ENCODE measurements around the gene NRXN3.

The NRXN3 gene

DNA sequence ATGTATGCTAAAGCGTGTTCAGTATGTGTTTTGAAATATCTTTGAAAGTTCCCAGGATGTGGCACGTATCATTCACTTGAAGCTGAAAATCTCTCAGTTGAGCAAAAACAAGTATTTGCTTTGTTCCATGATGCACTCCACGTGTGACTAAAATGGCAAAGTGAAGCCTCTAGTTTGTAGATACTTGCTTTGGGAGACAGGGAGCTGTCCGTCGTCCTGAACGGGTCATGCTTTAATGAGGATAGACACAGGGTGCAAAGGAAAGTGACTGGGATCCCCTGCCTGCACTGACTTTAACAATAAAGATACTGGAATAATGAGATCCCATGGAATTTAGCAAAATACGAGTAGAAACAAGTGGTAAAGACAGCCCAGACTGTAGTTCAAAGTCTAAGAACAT is 991.4 kb downstream of the NRXN3 start:
- DNase-seq (ENCODE audit: extremely low spot score) = peak; percentile 16

DNA sequence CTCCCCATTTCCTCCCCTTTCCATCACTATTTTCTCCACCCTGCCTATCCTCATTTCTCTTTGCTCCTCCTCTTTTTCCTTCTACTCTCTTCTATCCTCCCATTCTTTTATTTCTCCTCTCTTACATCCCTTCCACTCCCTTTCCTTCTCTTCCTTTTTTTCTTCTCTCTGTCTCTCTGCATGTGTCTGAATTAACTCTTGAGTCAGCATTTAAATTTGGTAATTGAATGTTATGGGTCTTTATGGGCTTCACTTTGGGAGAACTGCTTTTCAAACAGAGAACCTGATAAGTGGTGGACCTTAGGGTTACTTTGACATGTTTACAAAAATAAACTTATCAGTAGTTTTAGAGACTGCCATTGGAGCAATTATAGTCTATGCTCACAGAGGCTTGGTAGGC is 992.7 kb downstream of the NRXN3 start:
- CTCF ChIA-PET = no interaction called here
- TF ChIP-seq L3MBTL2 (conservative IDR thresholded peaks at IDR 0.05) = no peak
- no peak for TF ChIP-seq FOXK2 (IDR thresholded peaks at IDR 0.05)
- TF ChIP-seq NFRKB (IDR thresholded peaks at IDR 0.05) = no peak
- TF ChIP-seq TARDBP (IDR thresholded peaks at IDR 0.05) = no peak
- TF ChIP-seq, protein P1, sequence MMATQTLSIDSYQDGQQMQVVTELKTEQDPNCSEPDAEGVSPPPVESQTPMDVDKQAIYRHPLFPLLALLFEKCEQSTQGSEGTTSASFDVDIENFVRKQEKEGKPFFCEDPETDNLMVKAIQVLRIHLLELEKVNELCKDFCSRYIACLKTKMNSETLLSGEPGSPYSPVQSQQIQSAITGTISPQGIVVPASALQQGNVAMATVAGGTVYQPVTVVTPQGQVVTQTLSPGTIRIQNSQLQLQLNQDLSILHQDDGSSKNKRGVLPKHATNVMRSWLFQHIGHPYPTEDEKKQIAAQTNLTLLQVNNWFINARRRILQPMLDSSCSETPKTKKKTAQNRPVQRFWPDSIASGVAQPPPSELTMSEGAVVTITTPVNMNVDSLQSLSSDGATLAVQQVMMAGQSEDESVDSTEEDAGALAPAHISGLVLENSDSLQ (IDR thresholded peaks at IDR 0.05) = no peak
- TF ChIP-seq SUZ12 (IDR thresholded peaks at IDR 0.05) = no peak
- no peak for TF ChIP-seq HDGF (IDR thresholded peaks at IDR 0.05; ENCODE audit: borderline replicate concordance)
- TF ChIP-seq SP1 (IDR thresholded peaks at IDR 0.05) = no peak
- POLR2A ChIA-PET = no interaction called here
- no peak for DNase-seq (ENCODE audit: extremely low spot score)

More for the DNA sequence above, 991.4 kb downstream of the NRXN3 start:
- ChIA-PET POLR2A (no interaction called here), CTCF (interaction anchor here (0.6 kb wide), 1 partner anchor 501 kb away, joined by 3 read pairs; no protein-coding TSS in a partner anchor)
- TF ChIP-seq, protein P1 (IDR thresholded peaks at IDR 0.05) = no peak
- TF ChIP-seq SUZ12 (IDR thresholded peaks at IDR 0.05) = no peak
- no peak for TF ChIP-seq L3MBTL2 (conservative IDR thresholded peaks at IDR 0.05)
- no peak for TF ChIP-seq SP1 (IDR thresholded peaks at IDR 0.05)
- TF ChIP-seq HDGF (IDR thresholded peaks at IDR 0.05; ENCODE audit: borderline replicate concordance) = no peak
- no peak for TF ChIP-seq FOXM1 (IDR thresholded peaks at IDR 0.05; ENCODE audit: borderline replicate concordance)
- TF ChIP-seq FOXA1 (IDR thresholded peaks at IDR 0.05) = no peak
- TF ChIP-seq CTBP1 (IDR thresholded peaks at IDR 0.05; ENCODE audit: borderline replicate concordance) = no peak
- no peak for TF ChIP-seq LEF1 (IDR thresholded peaks at IDR 0.05; ENCODE audit: borderline replicate concordance)
- no peak for TF ChIP-seq BHLHE40 (IDR thresholded peaks at IDR 0.05; ENCODE audit: borderline replicate concordance)
- no peak for TF ChIP-seq NFRKB (IDR thresholded peaks at IDR 0.05)
- no peak for TF ChIP-seq TARDBP (IDR thresholded peaks at IDR 0.05)
- TF ChIP-seq FOXK2 (IDR thresholded peaks at IDR 0.05) = no peak
- no peak for TF ChIP-seq ZNF384 (IDR thresholded peaks at IDR 0.05)
- no peak for TF ChIP-seq ARNT (IDR thresholded peaks at IDR 0.05)
- no peak for TF ChIP-seq ELF4 (IDR thresholded peaks at IDR 0.05)

DNA sequence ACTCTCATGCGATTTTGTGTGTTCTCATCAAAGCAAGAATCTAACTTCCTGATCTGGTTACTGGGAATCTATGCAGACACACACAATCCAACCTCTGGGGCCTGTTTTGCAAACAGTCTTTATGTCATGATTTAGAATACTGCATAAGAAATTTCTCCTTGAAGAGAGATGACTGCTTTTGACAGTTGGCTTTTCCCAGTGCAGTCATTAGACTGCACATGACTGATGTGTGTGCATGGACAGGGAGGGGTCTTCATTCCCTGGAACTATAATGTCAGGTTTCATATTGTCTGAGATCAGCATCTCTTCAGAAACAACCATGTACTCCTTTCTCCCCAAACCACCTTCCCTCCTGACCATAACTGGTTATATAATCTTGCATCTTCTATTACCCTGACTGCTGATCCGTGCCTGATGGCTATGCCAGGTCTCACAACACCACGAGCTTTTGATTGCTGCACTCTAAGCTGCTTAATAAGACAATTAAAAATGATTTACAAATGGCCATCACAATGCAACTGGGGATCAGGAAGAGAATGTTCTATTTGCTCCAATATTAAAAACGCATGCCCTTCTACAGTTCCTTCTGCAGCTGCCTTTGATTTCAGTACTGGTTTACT is 995.4 kb downstream of the NRXN3 start:
- TF ChIP-seq, protein P1 (IDR thresholded peaks at IDR 0.05) = no peak
- TF ChIP-seq LEF1 (IDR thresholded peaks at IDR 0.05; ENCODE audit: borderline replicate concordance) (no peak), HDGF (IDR thresholded peaks at IDR 0.05; ENCODE audit: borderline replicate concordance) (no peak), ARNT (IDR thresholded peaks at IDR 0.05) (no peak), TARDBP (IDR thresholded peaks at IDR 0.05) (no peak), CTBP1 (IDR thresholded peaks at IDR 0.05; ENCODE audit: borderline replicate concordance) (no peak), NFRKB (IDR thresholded peaks at IDR 0.05) (no peak), FOXA1 (IDR thresholded peaks at IDR 0.05) (no peak), L3MBTL2 (conservative IDR thresholded peaks at IDR 0.05) (no peak), ELF4 (IDR thresholded peaks at IDR 0.05) (no peak), ZNF384 (IDR thresholded peaks at IDR 0.05) (no peak), SP1 (IDR thresholded peaks at IDR 0.05) (no peak)
- CTCF ChIA-PET = interaction anchor here (0.6 kb wide), 1 partner anchor 16 kb away, joined by 5 read pairs; no protein-coding TSS in a partner anchor
- POLR2A ChIA-PET = no interaction called here
- no peak for DNase-seq (ENCODE audit: extremely low spot score)

GRCh38 chr14:79166171-79166570 is 996.0 kb downstream of the NRXN3 start:
- DNase-seq (ENCODE audit: extremely low spot score) = no peak
- ChIA-PET POLR2A (no interaction called here), CTCF (no interaction called here)
- TF ChIP-seq SUZ12 (IDR thresholded peaks at IDR 0.05) (no peak), FOXK2 (IDR thresholded peaks at IDR 0.05) (no peak), NFRKB (IDR thresholded peaks at IDR 0.05) (no peak), TARDBP (IDR thresholded peaks at IDR 0.05) (no peak), L3MBTL2 (conservative IDR thresholded peaks at IDR 0.05) (no peak), HDGF (IDR thresholded peaks at IDR 0.05; ENCODE audit: borderline replicate concordance) (no peak), LEF1 (IDR thresholded peaks at IDR 0.05; ENCODE audit: borderline replicate concordance) (no peak), FOXM1 (IDR thresholded peaks at IDR 0.05; ENCODE audit: borderline replicate concordance) (no peak), SP1 (IDR thresholded peaks at IDR 0.05) (no peak), BHLHE40 (IDR thresholded peaks at IDR 0.05; ENCODE audit: borderline replicate concordance) (no peak), ARNT (IDR thresholded peaks at IDR 0.05) (no peak), FOXA1 (IDR thresholded peaks at IDR 0.05) (no peak), ELF4 (IDR thresholded peaks at IDR 0.05) (no peak), ZNF384 (IDR thresholded peaks at IDR 0.05) (no peak), CTBP1 (IDR thresholded peaks at IDR 0.05; ENCODE audit: borderline replicate concordance) (no peak)
- TF ChIP-seq, protein P1 (IDR thresholded peaks at IDR 0.05) = no peak

DNA sequence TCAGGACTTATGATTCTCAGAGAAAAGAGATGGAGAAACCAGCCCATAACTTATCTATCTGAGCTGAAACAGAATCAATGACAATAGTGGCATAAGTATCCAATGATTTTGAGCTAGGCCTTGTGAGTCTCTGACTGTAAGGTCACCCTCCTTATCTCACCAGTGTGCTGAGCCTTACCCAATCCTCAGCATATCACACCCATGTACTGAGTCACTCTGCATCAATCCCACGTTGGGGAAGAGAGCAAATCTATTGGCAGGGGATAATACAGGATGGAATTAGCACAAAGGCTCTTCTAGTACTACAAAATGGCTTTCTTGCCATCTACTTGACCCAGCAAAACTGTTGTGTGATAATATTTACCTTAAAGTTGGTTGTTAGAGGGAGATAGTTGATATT is 997.8 kb downstream of the NRXN3 start:
- ChIA-PET POLR2A (no interaction called here), CTCF (no interaction called here)
- no peak for DNase-seq (ENCODE audit: extremely low spot score)
- TF ChIP-seq TARDBP (IDR thresholded peaks at IDR 0.05) = no peak
- no peak for TF ChIP-seq ARNT (IDR thresholded peaks at IDR 0.05)
- no peak for TF ChIP-seq ZNF384 (IDR thresholded peaks at IDR 0.05)
- TF ChIP-seq, protein P1 (IDR thresholded peaks at IDR 0.05) = no peak
- TF ChIP-seq SUZ12 (IDR thresholded peaks at IDR 0.05) = no peak
- TF ChIP-seq ELF4 (IDR thresholded peaks at IDR 0.05) = no peak
- TF ChIP-seq L3MBTL2 (conservative IDR thresholded peaks at IDR 0.05) = no peak
- no peak for TF ChIP-seq BHLHE40 (IDR thresholded peaks at IDR 0.05; ENCODE audit: borderline replicate concordance)
- no peak for TF ChIP-seq FOXA1 (IDR thresholded peaks at IDR 0.05)
- no peak for TF ChIP-seq HDGF (IDR thresholded peaks at IDR 0.05; ENCODE audit: borderline replicate concordance)
- no peak for TF ChIP-seq NFRKB (IDR thresholded peaks at IDR 0.05)
- TF ChIP-seq FOXK2 (IDR thresholded peaks at IDR 0.05) = no peak
- no peak for TF ChIP-seq CTBP1 (IDR thresholded peaks at IDR 0.05; ENCODE audit: borderline replicate concordance)
- no peak for TF ChIP-seq LEF1 (IDR thresholded peaks at IDR 0.05; ENCODE audit: borderline replicate concordance)

All from HEK293T (cell line).